GM12892 (cell line): ENCODE results near the gene OR8A1.

Experiments used
- POLR2A ChIP-seq: IDR thresholded peaks from 2 replicates; pipeline ENCODE4 v1.6.1; 2011; ENCODE audit warnings: low read depth, low read length, control low read depth
- POLR2AphosphoS5 ChIP-seq: IDR thresholded peaks from 2 replicates; pipeline ENCODE4 v1.6.1; 2011; ENCODE audit warnings: low read depth, low read length, control low read depth
- TAF1 ChIP-seq: IDR thresholded peaks from 2 replicates; pipeline ENCODE4 v1.6.1; 2011; ENCODE audit warnings: low read depth, mild to moderate bottlenecking, control low read depth, low read length, borderline replicate concordance

GRCh38 chr11:124581817-124582216, 12.0 kb downstream of the OR8A1 start:
- no peak for TF ChIP-seq POLR2A
- no peak for TF ChIP-seq POLR2AphosphoS5
- no peak for TF ChIP-seq TAF1
